Fibroblast of the aortic adventitia (primary cell): Measurements from ENCODE around the gene ARID1B. TPM values are rescaled to one million over a fixed set of nuclear protein-coding genes. Genes with fewer than 3 reads are reported as not detected.

Source experiments
- DNase-seq: peaks from one replicate; pipeline ENCODE4 v3.0.0-alpha.2; 2010; ENCODE audit warnings: low read depth
- H3K4me3 ChIP-seq: 2 replicates; pipeline ENCODE4 v1.5.1; 2011; ENCODE audit warnings: low read depth, mild to moderate bottlenecking, control low read depth, low read length, moderate library complexity
- CTCF ChIP-seq: IDR thresholded peaks from 2 replicates; pipeline ENCODE4 v1.5.1; 2011; ENCODE audit warnings: mild to moderate bottlenecking, low read length, control low read depth, inconsistent platforms; ENCODE audit not compliant: insufficient read depth
- total RNA-seq: library from RNA; depleted of rRNA; stranded (reverse); fragments of >200 nt; gene quantifications from 2 replicates; pipeline ENCODE4 v1.2.3, GENCODE V29; 2012; ENCODE audit warnings: low replicate concordance

The ARID1B gene
- total RNA-seq, 1 donor = 55.9 TPM

GRCh38 chr6:157196391-157196790 lies 419.2 kb downstream of the ARID1B start:
- no peak overlapping the region for H3K4me3 ChIP-seq
- DNase-seq = no peak
- no peak for TF ChIP-seq CTCF

GRCh38 chr6:157198425-157199279 lies 421.5 kb downstream of the ARID1B start:
- H3K4me3 ChIP-seq = no peak overlapping the region
- DNase-seq = peak; percentile 32

GRCh38 chr6:157200117-157200516 lies 422.9 kb downstream of the ARID1B start:
- no peak for DNase-seq
- TF ChIP-seq CTCF = no peak
- no peak overlapping the region for H3K4me3 ChIP-seq

More at GRCh38 chr6:157198425-157199279, 421.5 kb downstream of the ARID1B start:
- no peak for TF ChIP-seq CTCF

GRCh38 chr6:157200611-157201010 lies 423.4 kb downstream of the ARID1B start:
- H3K4me3 ChIP-seq = no peak overlapping the region
- TF ChIP-seq CTCF = no peak
- DNase-seq = no peak

- no peak overlapping the region for H3K4me3 ChIP-seq
- no peak for DNase-seq
- TF ChIP-seq CTCF = no peak
Observed at GRCh38 chr6:157201083-157201482, 423.9 kb downstream of the ARID1B start.

GRCh38 chr6:157203312-157203744 lies 426.1 kb downstream of the ARID1B start:
- no peak for TF ChIP-seq CTCF
- no peak overlapping the region for H3K4me3 ChIP-seq
- DNase-seq = no peak
